ENCODE measurements around the gene DENND1A.
"Not testable (repeated sequence)": the region's sequence is repeated elsewhere in the genome, so short reads cannot be mapped to it uniquely, and the experiment has no call there.

Gene DENND1A

GRCh38 chr9:123923377-123923776, 6.5 kb downstream of the DENND1A start:
- DNase-seq (ENCODE audit: low spot score): no peak

- DNase-seq (ENCODE audit: low spot score): no peak
Measured at GRCh38 chr9:123922911-123923310, 7.0 kb downstream of the DENND1A start.

- DNase-seq (ENCODE audit: low spot score): no peak
Measured at GRCh38 chr9:123922431-123922830, 7.5 kb downstream of the DENND1A start.

GRCh38 chr9:123914517-123915196, 15.3 kb downstream of the DENND1A start:
- DNase-seq (ENCODE audit: low spot score): peak; percentile 16

GRCh38 chr9:123912167-123912897, 17.6 kb downstream of the DENND1A start:
- DNase-seq (ENCODE audit: low spot score): no peak

GRCh38 chr9:123911024-123911423, 18.9 kb downstream of the DENND1A start:
- DNase-seq (ENCODE audit: low spot score): no peak

GRCh38 chr9:123909192-123909591, 20.7 kb downstream of the DENND1A start:
- not testable (repeated sequence) for DNase-seq (ENCODE audit: low spot score)

- not testable (repeated sequence) for DNase-seq (ENCODE audit: low spot score)
Measured at GRCh38 chr9:123903550-123903949, 26.4 kb downstream of the DENND1A start.

GRCh38 chr9:123894822-123895221, 35.1 kb downstream of the DENND1A start:
- DNase-seq (ENCODE audit: low spot score): no peak

GRCh38 chr9:123893831-123894460, 36.0 kb downstream of the DENND1A start:
- DNase-seq (ENCODE audit: low spot score): no peak

- DNase-seq (ENCODE audit: low spot score): no peak
Measured at GRCh38 chr9:123893115-123893514, 36.8 kb downstream of the DENND1A start.

GRCh38 chr9:123887837-123888236, 42.1 kb downstream of the DENND1A start:
- DNase-seq (ENCODE audit: low spot score): no peak

- not testable (repeated sequence) for DNase-seq (ENCODE audit: low spot score)
Measured at GRCh38 chr9:123885834-123886233, 44.1 kb downstream of the DENND1A start.

GRCh38 chr9:123883634-123884033, 46.3 kb downstream of the DENND1A start:
- DNase-seq (ENCODE audit: low spot score): no peak

- DNase-seq (ENCODE audit: low spot score): no peak
Measured at GRCh38 chr9:123881604-123882003, 48.3 kb downstream of the DENND1A start.

GRCh38 chr9:123880420-123880819, 49.5 kb downstream of the DENND1A start:
- DNase-seq (ENCODE audit: low spot score): no peak

GRCh38 chr9:123876750-123877149, 53.2 kb downstream of the DENND1A start:
- DNase-seq (ENCODE audit: low spot score): no peak

GRCh38 chr9:123872710-123873109, 57.2 kb downstream of the DENND1A start:
- DNase-seq (ENCODE audit: low spot score): no peak

GRCh38 chr9:123871781-123872180, 58.1 kb downstream of the DENND1A start:
- DNase-seq (ENCODE audit: low spot score): no peak

- DNase-seq (ENCODE audit: low spot score): no peak
Measured at GRCh38 chr9:123868002-123868401, 61.9 kb downstream of the DENND1A start.

GRCh38 chr9:123867034-123867433, 62.9 kb downstream of the DENND1A start:
- DNase-seq (ENCODE audit: low spot score): no peak

GRCh38 chr9:123866497-123866896, 63.4 kb downstream of the DENND1A start:
- DNase-seq (ENCODE audit: low spot score): no peak
